Neural cell (in vitro differentiated cells): Measurements from ENCODE around the gene SLC12A5. TPM values are rescaled to one million over a fixed set of nuclear protein-coding genes. Genes with fewer than 3 reads are reported as not detected.

Experiments used
- H2AFZ ChIP-seq: fragments of 200-600, 300-800 bp; sonication (generic), shearing (Covaris generic); 2 replicates; pipeline ENCODE4 v1.6.0; 2014; ENCODE audit warnings: low read depth, mild to moderate bottlenecking, antibody characterized with exemption, low read length, moderate library complexity
- H3F3A ChIP-seq: fragments of 200-600 bp; shearing (Covaris generic); 2 replicates; pipeline ENCODE4 v1.6.1; 2016; ENCODE audit warnings: mild to moderate bottlenecking, moderate library complexity, mixed read lengths, antibody characterized with exemption, low read length; ENCODE audit not compliant: insufficient read depth, poor library complexity, severe bottlenecking
- H3K27ac ChIP-seq: fragments of 200-600, 300-800 bp; sonication (generic), shearing (Covaris generic); 2 replicates; pipeline ENCODE4 v1.5.1; 2014; ENCODE audit warnings: mild to moderate bottlenecking, low read length, moderate library complexity
- H3K27me3 ChIP-seq: fragments of 300-800, 200-600 bp; sonication (generic), shearing (Covaris generic); 2 replicates; pipeline ENCODE4 v1.6.0; 2014; ENCODE audit warnings: mild to moderate bottlenecking, low read depth, low read length, moderate library complexity; ENCODE audit not compliant: insufficient read depth
- H3K36me3 ChIP-seq: fragments of 300-800, 200-600 bp; sonication (generic), shearing (Covaris generic); 2 replicates; pipeline ENCODE4 v1.5.1; 2014; ENCODE audit warnings: mild to moderate bottlenecking, antibody characterized with exemption, low read length, moderate library complexity; ENCODE audit not compliant: insufficient read depth
- H3K4me2 ChIP-seq: fragments of 300-800, 200-600 bp; sonication (generic), shearing (Covaris generic); 2 replicates; pipeline ENCODE4 v1.6.0; 2014; ENCODE audit warnings: mild to moderate bottlenecking, low read length
- H3K4me3 ChIP-seq: fragments of 300-800, 200-600 bp; sonication (generic), shearing (Covaris generic); 2 replicates; pipeline ENCODE4 v1.5.1; 2014; ENCODE audit warnings: mild to moderate bottlenecking, low read length, moderate library complexity
- H3K79me2 ChIP-seq: fragments of 200-600 bp; shearing (Covaris generic); replicated peaks from 2 replicates; pipeline ENCODE4 v1.6.0; 2014; ENCODE audit warnings: mild to moderate bottlenecking, low read length, moderate library complexity; ENCODE audit not compliant: insufficient read depth
- H3K9ac ChIP-seq: fragments of 300-800, 200-600 bp; sonication (generic), shearing (Covaris generic); 2 replicates; pipeline ENCODE4 v1.6.1; 2016; ENCODE audit warnings: mild to moderate bottlenecking, low read length, mixed read lengths
- H3K9me2 ChIP-seq: fragments of 200-600 bp; shearing (Covaris generic); 2 replicates; pipeline ENCODE4 v1.6.1; 2016; ENCODE audit warnings: mild to moderate bottlenecking, low read length, mixed read lengths; ENCODE audit not compliant: insufficient read depth
- H3K9me3 ChIP-seq: fragments of 200-600, 300-800 bp; sonication (generic), shearing (Covaris generic); 2 replicates; pipeline ENCODE4 v1.6.1; 2016; ENCODE audit warnings: mild to moderate bottlenecking, mixed run types, low read length, moderate library complexity, mixed read lengths
- H4K20me1 ChIP-seq: fragments of 200-600 bp; shearing (Covaris generic); 2 replicates; pipeline ENCODE4 v1.6.1; 2016; ENCODE audit warnings: mild to moderate bottlenecking, mixed run types; ENCODE audit not compliant: insufficient read depth
- CTCF ChIP-seq: fragments of 450-650 bp; IDR thresholded peaks from 2 replicates; pipeline ENCODE4 v1.5.1; 2014; ENCODE audit warnings: antibody characterized with exemption, mild to moderate bottlenecking, moderate library complexity; ENCODE audit not compliant: poor library complexity, severe bottlenecking
- EP300 ChIP-seq: fragments of 450-650 bp; conservative IDR thresholded peaks from 2 replicates; pipeline ENCODE4 v1.6.1; 2014; ENCODE audit warnings: antibody characterized with exemption, mild to moderate bottlenecking, moderate library complexity; ENCODE audit not compliant: poor library complexity, severe bottlenecking
- EZH2 ChIP-seq: fragments of 200-600, 300-800 bp; shearing (Covaris generic), sonication (generic); IDR thresholded peaks from 2 replicates; pipeline ENCODE4 v1.6.1; 2014; ENCODE audit warnings: antibody characterized with exemption, low read length, borderline replicate concordance, mild to moderate bottlenecking; ENCODE audit not compliant: insufficient read depth, poor library complexity, severe bottlenecking
- MXI1 ChIP-seq: fragments of 450-650 bp; conservative IDR thresholded peaks from 2 replicates; pipeline ENCODE4 v1.6.1; 2014; ENCODE audit warnings: antibody characterized with exemption, mild to moderate bottlenecking; ENCODE audit not compliant: poor library complexity, severe bottlenecking
- POLR2AphosphoS5 ChIP-seq: IDR thresholded peaks from 2 replicates; pipeline ENCODE4 v1.6.1; 2012
- RAD21 ChIP-seq: fragments of 450-650 bp; conservative IDR thresholded peaks from 2 replicates; pipeline ENCODE4 v1.6.1; 2014; ENCODE audit warnings: antibody characterized with exemption, mild to moderate bottlenecking, moderate library complexity
- SMC3 ChIP-seq: fragments of 450-650 bp; conservative IDR thresholded peaks from 2 replicates; pipeline ENCODE4 v1.6.1; 2014; ENCODE audit warnings: antibody characterized with exemption, mild to moderate bottlenecking, moderate library complexity; ENCODE audit not compliant: poor library complexity
- TAF1 ChIP-seq: IDR thresholded peaks from 2 replicates; pipeline ENCODE4 v1.6.1; 2012; ENCODE audit warnings: low read depth
- polyA plus RNA-seq: library from polyadenylated mRNA; depleted of rRNA; stranded (reverse); fragments of >200 nt; gene quantifications from 2 replicates; pipeline ENCODE4 v1.2.3, GENCODE V29; 2014
- TF ChIP-seq, protein P1 (sequence below): IDR thresholded peaks from 2 replicates; pipeline ENCODE4 v1.6.1; 2012; ENCODE audit warnings: borderline replicate concordance

Gene SLC12A5
- polyA plus RNA-seq, 1 donor from 2014 or later, result 53.1 TPM

GRCh38 chr20:46010491-46011391 lies 18.3 kb upstream of the SLC12A5 start:
- Histone ChIP-seq H3K9ac (no peak overlapping the region), H3K27ac (no peak overlapping the region), H3K36me3 (no peaks in the 10 kb centered on the region), H3K79me2 (no peaks in the 10 kb centered on the region), H2AFZ (no peak overlapping the region), H3F3A (no peaks in the 10 kb centered on the region), H3K27me3 (peaks cover 15% of the 10 kb centered on the region), H3K9me3 (no peaks in the 10 kb centered on the region), H3K4me3 (no peak overlapping the region), H4K20me1 (no peaks in the 10 kb centered on the region), H3K4me2 (no peak overlapping the region), H3K9me2 (no peaks in the 10 kb centered on the region)
- no peak for TF ChIP-seq RAD21
- no peak for TF ChIP-seq EP300
- TF ChIP-seq MXI1, result no peak
- TF ChIP-seq TAF1, result no peak
- no peak for TF ChIP-seq CTCF
- TF ChIP-seq POLR2AphosphoS5, result no peak
- TF ChIP-seq, protein P1, sequence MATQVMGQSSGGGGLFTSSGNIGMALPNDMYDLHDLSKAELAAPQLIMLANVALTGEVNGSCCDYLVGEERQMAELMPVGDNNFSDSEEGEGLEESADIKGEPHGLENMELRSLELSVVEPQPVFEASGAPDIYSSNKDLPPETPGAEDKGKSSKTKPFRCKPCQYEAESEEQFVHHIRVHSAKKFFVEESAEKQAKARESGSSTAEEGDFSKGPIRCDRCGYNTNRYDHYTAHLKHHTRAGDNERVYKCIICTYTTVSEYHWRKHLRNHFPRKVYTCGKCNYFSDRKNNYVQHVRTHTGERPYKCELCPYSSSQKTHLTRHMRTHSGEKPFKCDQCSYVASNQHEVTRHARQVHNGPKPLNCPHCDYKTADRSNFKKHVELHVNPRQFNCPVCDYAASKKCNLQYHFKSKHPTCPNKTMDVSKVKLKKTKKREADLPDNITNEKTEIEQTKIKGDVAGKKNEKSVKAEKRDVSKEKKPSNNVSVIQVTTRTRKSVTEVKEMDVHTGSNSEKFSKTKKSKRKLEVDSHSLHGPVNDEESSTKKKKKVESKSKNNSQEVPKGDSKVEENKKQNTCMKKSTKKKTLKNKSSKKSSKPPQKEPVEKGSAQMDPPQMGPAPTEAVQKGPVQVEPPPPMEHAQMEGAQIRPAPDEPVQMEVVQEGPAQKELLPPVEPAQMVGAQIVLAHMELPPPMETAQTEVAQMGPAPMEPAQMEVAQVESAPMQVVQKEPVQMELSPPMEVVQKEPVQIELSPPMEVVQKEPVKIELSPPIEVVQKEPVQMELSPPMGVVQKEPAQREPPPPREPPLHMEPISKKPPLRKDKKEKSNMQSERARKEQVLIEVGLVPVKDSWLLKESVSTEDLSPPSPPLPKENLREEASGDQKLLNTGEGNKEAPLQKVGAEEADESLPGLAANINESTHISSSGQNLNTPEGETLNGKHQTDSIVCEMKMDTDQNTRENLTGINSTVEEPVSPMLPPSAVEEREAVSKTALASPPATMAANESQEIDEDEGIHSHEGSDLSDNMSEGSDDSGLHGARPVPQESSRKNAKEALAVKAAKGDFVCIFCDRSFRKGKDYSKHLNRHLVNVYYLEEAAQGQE, result no peak
- TF ChIP-seq EZH2, result no peak
- no peak for TF ChIP-seq SMC3

GRCh38 chr20:46011631-46012482 lies 17.2 kb upstream of the SLC12A5 start:
- Histone ChIP-seq H3K4me3 (no peak overlapping the region), H3K79me2 (no peaks in the 10 kb centered on the region), H3K9me2 (no peaks in the 10 kb centered on the region), H3K4me2 (no peak overlapping the region), H3K9me3 (no peaks in the 10 kb centered on the region), H3F3A (no peaks in the 10 kb centered on the region), H4K20me1 (no peaks in the 10 kb centered on the region), H3K9ac (no peak overlapping the region), H3K27ac (no peak overlapping the region), H2AFZ (no peak overlapping the region), H3K36me3 (no peaks in the 10 kb centered on the region), H3K27me3 (peaks cover 15% of the 10 kb centered on the region)
- TF ChIP-seq CTCF, result no peak
